Neuronal stem cell (in vitro differentiated cells): Measurements from ENCODE around the gene NAA20.
A peak's percentile ranks its signal among the peaks of the same experiment; 100 is the strongest.

ENCODE experiments used
- DNase-seq: peaks from one replicate; pipeline ENCODE4 v3.0.0-alpha.2; 2013; ENCODE audit warnings: low spot score
- H2AFZ ChIP-seq: one replicate; pipeline ENCODE4 v1.6.1; 2013; ENCODE audit warnings: mild to moderate bottlenecking, low read length, inconsistent platforms
- H2AK5ac ChIP-seq: 2 replicates; pipeline ENCODE4 v1.6.1; 2013; ENCODE audit warnings: low read depth, mild to moderate bottlenecking, inconsistent platforms, low read length, moderate library complexity, mixed read lengths
- H2BK120ac ChIP-seq: 2 replicates; pipeline ENCODE4 v1.6.1; 2013; ENCODE audit warnings: low read depth, mild to moderate bottlenecking, inconsistent platforms, low read length, moderate library complexity, mixed read lengths
- H2BK12ac ChIP-seq: one replicate; pipeline ENCODE4 v1.6.1; 2013; ENCODE audit warnings: low read length, inconsistent platforms
- H2BK15ac ChIP-seq: 2 replicates; pipeline ENCODE4 v1.6.1; 2013; ENCODE audit warnings: mild to moderate bottlenecking, low read length, inconsistent platforms, mixed read lengths
- H2BK5ac ChIP-seq: one replicate; pipeline ENCODE4 v1.6.1; 2013; ENCODE audit warnings: inconsistent platforms, mild to moderate bottlenecking, low read length, moderate library complexity
- H3K14ac ChIP-seq: one replicate; pipeline ENCODE4 v1.6.1; 2013; ENCODE audit warnings: low read length, inconsistent platforms
- H3K18ac ChIP-seq: 2 replicates; pipeline ENCODE4 v1.6.1; 2013; ENCODE audit warnings: low read length, inconsistent platforms
- H3K23ac ChIP-seq: 2 replicates; pipeline ENCODE4 v1.6.1; 2013; ENCODE audit warnings: low read depth, mild to moderate bottlenecking, mixed read lengths, low read length, inconsistent platforms; ENCODE audit not compliant: poor library complexity
- H3K27ac ChIP-seq: replicated peaks from 3 replicates; pipeline ENCODE4 v1.5.1; 2013; ENCODE audit warnings: low read length, inconsistent platforms
- H3K27me3 ChIP-seq, 3 experiments: 2 replicates each; pipeline ENCODE4 v1.6.1; 2013; ENCODE audit warnings: low read length in 3 of 3, mild to moderate bottlenecking in 2 of 3, inconsistent platforms in 1 of 3, low read depth in 1 of 3, mixed read lengths in 1 of 3, moderate library complexity in 1 of 3; ENCODE audit not compliant: control insufficient read depth in 3 of 3, insufficient read depth in 3 of 3
- H3K36me3 ChIP-seq, 2 donors: replicated peaks in 1 of 2; 2 replicates each; pipeline ENCODE4 v1.6.1; 2013; ENCODE audit warnings: low read length in 2 of 2; ENCODE audit not compliant: control insufficient read depth in 2 of 2, insufficient read depth in 2 of 2
- H3K4ac ChIP-seq: 2 replicates; pipeline ENCODE4 v1.6.1; 2013; ENCODE audit warnings: inconsistent platforms, mild to moderate bottlenecking, low read length, moderate library complexity
- H3K4me1 ChIP-seq, 2 donors: 1 replicate in 1 of 2; 2 replicates in 1 of 2; pipeline ENCODE4 v1.6.1; 2013; ENCODE audit warnings: low read length in 2 of 2, low read depth in 1 of 2; ENCODE audit not compliant: control insufficient read depth in 2 of 2, insufficient read depth in 1 of 2
- H3K4me2 ChIP-seq: one replicate; pipeline ENCODE4 v1.6.1; 2013; ENCODE audit warnings: mild to moderate bottlenecking, low read length, inconsistent platforms; ENCODE audit not compliant: insufficient read depth, poor library complexity, severe bottlenecking
- H3K4me3 ChIP-seq, 2 donors: 2 replicates each; pipeline ENCODE4 v1.5.1; 2013; ENCODE audit warnings: low read length in 2 of 2, mild to moderate bottlenecking in 2 of 2, inconsistent platforms in 1 of 2, moderate library complexity in 1 of 2
- H3K79me1 ChIP-seq: one replicate; pipeline ENCODE4 v1.6.1; 2013; ENCODE audit warnings: low read depth, mild to moderate bottlenecking, inconsistent platforms, low read length, moderate library complexity
- H3K9ac ChIP-seq: one replicate; pipeline ENCODE4 v1.6.1; 2013; ENCODE audit warnings: mild to moderate bottlenecking, low read depth, low read length, inconsistent platforms; ENCODE audit not compliant: poor library complexity
- H3K9me3 ChIP-seq, 2 donors: replicated peaks in 1 of 2; 2 replicates each; pipeline versions ENCODE3 to v1.6.1; 2013; ENCODE audit warnings: low read length in 2 of 2, mild to moderate bottlenecking in 2 of 2, inconsistent platforms in 1 of 2, low read depth in 1 of 2, mixed read lengths in 1 of 2, moderate library complexity in 1 of 2; ENCODE audit not compliant: control insufficient read depth in 2 of 2, insufficient read depth in 1 of 2
- H4K8ac ChIP-seq: one replicate; pipeline ENCODE4 v1.6.1; 2013; ENCODE audit warnings: low read depth, mild to moderate bottlenecking, inconsistent platforms, low read length, moderate library complexity
- H4K91ac ChIP-seq: one replicate; pipeline ENCODE4 v1.6.1; 2013; ENCODE audit warnings: low read length, low read depth, mild to moderate bottlenecking, inconsistent platforms; ENCODE audit not compliant: poor library complexity
- WGBS, 2 donors: extraction: QIAGEN DNeasy Blood & Tissue Kit; methylation state at CpG; one replicate each; pipeline ENCODE4 v1.1.7; 2013; ENCODE audit warnings: missing lambda C conversion rate in 2 of 2, mixed read lengths in 1 of 2; ENCODE audit not compliant: insufficient read length in 2 of 2, insufficient replicate concordance in 1 of 2; ENCODE audit errors: extremely low coverage in 2 of 2; 5-methylcytosine and 5-hydroxymethylcytosine counted together

The NAA20 gene

GRCh38 chr20:20052074-20052970 lies 35.2 kb downstream of the NAA20 start, which contains the start of the genes CFAP61 and CRNKL1:
Gene CFAP61 (plus strand): TSS chr20:20052532. CDS start chr20:20056654, 4,122 bp downstream.
Gene CRNKL1 (minus strand): TSS chr20:20052466. CDS start chr20:20052342, 124 bp downstream.
- DNase-seq, result peak; percentile 96
- Histone ChIP-seq H3K4ac (no peak within 1 kb of the TSS), H3K79me1 (peaks cover 4% of the 10 kb centered on the region), H3K4me3 (peak within 1 kb of the TSS; percentile 79 to 96), H3K4me2 (peak within 1 kb of the TSS; percentile 56), H2BK12ac (peak within 1 kb of the TSS; percentile 89), H3K14ac (no peak within 1 kb of the TSS), H3K18ac (peak within 1 kb of the TSS; percentile 88), H3K36me3 (peaks cover 11 to 35% of the 10 kb centered on the region in 2 donors), H3K9me3 (no peaks in the 10 kb centered on the region), H4K8ac (no peak within 1 kb of the TSS), H3K27ac (peak within 1 kb of the TSS; percentile 78), H2AK5ac (peak within 1 kb of the TSS; percentile 60), H2BK120ac (no peak within 1 kb of the TSS), H2AFZ (peak within 1 kb of the TSS; percentile 98), H2BK15ac (no peak within 1 kb of the TSS), H2BK5ac (no peak within 1 kb of the TSS), H3K23ac (peak within 1 kb of the TSS; percentile 96), H3K4me1 (peaks cover 2 to 4% of the 10 kb centered on the region in 2 donors), H4K91ac (no peak within 1 kb of the TSS), H3K9ac (peak within 1 kb of the TSS; percentile 96), H3K27me3 (no peaks in the 10 kb centered on the region)
- WGBS, 2 donors, result no CpG with 5 or more reads among the region's 67 CpGs

DNA sequence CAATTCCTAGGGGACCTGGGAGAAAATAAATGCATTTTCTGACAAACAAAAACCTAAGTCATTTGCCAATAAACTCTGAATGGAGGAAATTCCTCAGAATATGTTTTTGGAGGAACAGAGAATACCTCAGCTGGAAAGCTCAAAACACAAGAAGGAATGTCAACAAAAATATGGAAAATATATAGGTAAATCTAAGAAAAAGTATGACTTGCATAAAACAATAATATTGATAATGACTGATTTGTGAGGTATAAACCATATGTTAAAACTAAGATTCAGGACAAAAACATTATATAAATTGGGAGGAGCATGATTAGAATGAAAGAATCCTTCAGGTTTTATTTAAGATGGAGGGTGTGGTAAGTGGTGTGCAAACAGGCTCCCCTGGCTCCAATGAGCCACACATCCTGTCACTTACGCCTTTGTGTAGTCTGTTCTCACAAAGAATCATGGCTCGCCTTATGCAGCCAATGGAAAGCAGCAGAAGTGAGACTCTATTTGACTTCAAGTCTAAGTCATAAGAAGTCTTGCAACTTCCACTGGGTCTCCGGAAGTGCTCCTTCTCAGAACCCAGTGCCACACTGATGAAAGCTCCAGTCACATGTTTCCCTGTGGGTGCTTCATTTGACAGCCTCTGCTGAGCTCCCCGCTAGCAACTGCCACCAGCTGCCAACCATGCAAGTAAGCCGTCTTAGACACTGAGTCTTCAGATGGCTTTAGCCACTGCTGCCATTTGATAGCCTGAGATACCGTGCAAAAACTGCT lies 43.3 kb downstream of the NAA20 start:
- Histone ChIP-seq H2BK12ac (no peak overlapping the region), H3K27me3 (peaks cover 0 to 5% (median 0%) of the 10 kb centered on the region in 3 experiments), H2BK5ac (no peak overlapping the region), H3K9me3 (no peaks in the 10 kb centered on the region), H3K4ac (no peak overlapping the region), H3K4me2 (no peak overlapping the region), H3K4me1 (no peaks in the 10 kb centered on the region), H2BK120ac (no peak overlapping the region), H3K27ac (no peak overlapping the region), H2AK5ac (no peak overlapping the region), H3K79me1 (no peaks in the 10 kb centered on the region), H2BK15ac (no peak overlapping the region), H3K23ac (no peak overlapping the region), H4K91ac (no peak overlapping the region), H3K18ac (no peak overlapping the region), H3K9ac (no peak overlapping the region), H3K4me3 (no peak overlapping the region), H4K8ac (no peak overlapping the region), H3K36me3 (no peaks in the 10 kb centered on the region), H3K14ac (no peak overlapping the region), H2AFZ (no peak overlapping the region)
- DNase-seq, result no peak
- no CpG with 5 or more reads among the region's 6 CpGs for WGBS, 2 donors

GRCh38 chr20:20063941-20064702 lies 47.0 kb downstream of the NAA20 start:
- Histone ChIP-seq H3K14ac (no peak overlapping the region), H2AFZ (no peak overlapping the region), H3K36me3 (no peaks in the 10 kb centered on the region), H2BK12ac (no peak overlapping the region), H3K4me2 (no peak overlapping the region), H3K9ac (no peak overlapping the region), H2BK120ac (no peak overlapping the region), H3K27me3 (peaks cover 0 to 5% (median 0%) of the 10 kb centered on the region in 3 experiments), H3K4me3 (no peak overlapping the region), H3K4ac (no peak overlapping the region), H2BK5ac (no peak overlapping the region), H3K4me1 (no peaks in the 10 kb centered on the region), H3K18ac (no peak overlapping the region), H4K91ac (no peak overlapping the region), H3K23ac (no peak overlapping the region), H2BK15ac (no peak overlapping the region), H3K27ac (no peak overlapping the region), H3K79me1 (no peaks in the 10 kb centered on the region), H4K8ac (no peak overlapping the region), H2AK5ac (no peak overlapping the region), H3K9me3 (no peaks in the 10 kb centered on the region)
- no CpG with 5 or more reads among the region's 12 CpGs for WGBS, 2 donors
- no peak for DNase-seq
